Ovary (tissue), 9 donors: Measurements from ENCODE around the gene CD86. TPM values are rescaled to one million over a fixed set of nuclear protein-coding genes. Genes with fewer than 3 reads are reported as not detected.

Experiments used
- DNase-seq, 5 donors: peaks; one replicate each; pipeline ENCODE4 v3.0.0-alpha.2; 2019 to 2020
- H3K27ac ChIP-seq, 2 donors: fragments of 200-600 bp; one replicate each; pipeline versions ENCODE4 v1.5.1 to v1.8.0; 2019 to 2022
- H3K27me3 ChIP-seq: fragments of 200-600 bp; one replicate; pipeline ENCODE4 v1.8.0; 2022
- H3K36me3 ChIP-seq: fragments of 200-600 bp; sonication (generic); one replicate; pipeline ENCODE4 v1.5.1; 2019
- H3K4me1 ChIP-seq: one replicate; pipeline ENCODE4 v1.8.1; 2013; ENCODE audit warnings: mild to moderate bottlenecking, moderate library complexity; ENCODE audit not compliant: insufficient read depth
- H3K4me3 ChIP-seq: fragments of 200-600 bp; sonication (generic); one replicate; pipeline ENCODE4 v1.5.1; 2017
- H3K9me3 ChIP-seq, 2 donors: fragments of 200-600 bp in 1 of 2; sonication (generic) in 1 of 2; one replicate each; pipeline versions ENCODE4 v1.5.1 to v1.8.1; 2013 to 2019; ENCODE audit warnings: mild to moderate bottlenecking in 1 of 2, moderate library complexity in 1 of 2
- EP300 ChIP-seq: sonication (generic); formaldehyde crosslinking; IDR thresholded peaks from one replicate; pipeline ENCODE4 v1.6.1; 2017; ENCODE audit warnings: antibody characterized with exemption
- POLR2A ChIP-seq: fragments of 450-650 bp; IDR thresholded peaks from one replicate; pipeline ENCODE4 v1.6.1; 2017; ENCODE audit warnings: antibody characterized with exemption, mild to moderate bottlenecking, moderate library complexity
- WGBS, 3 donors: extraction: QIAGEN DNeasy Blood & Tissue Kit in 1 of 3; methylation state at CpG; one replicate each; pipeline versions ENCODE4 v1.1.5 to v1.1.7; 2013 to 2017; 5-methylcytosine and 5-hydroxymethylcytosine counted together
- intact Hi-C, 4 donors: fragments of 100-400 bp; cut with DNase I; formaldehyde crosslinking; loops; one replicate each; pipeline versions ENCODE4 v1.11.0 to v1.15.1; 2022 to 2023
- polyA plus RNA-seq, 2 donors: library from polyadenylated mRNA; stranded (reverse); fragments of 200-250 nt in 1 of 2; fragments of 350-450 nt in 1 of 2; fragmentation: Illumina TruSeq in 1 of 2; extraction: RNeasy Lipid Tissue Mini Kit (QIAGEN cat#74804) in 1 of 2; gene quantifications; one replicate each; pipeline ENCODE4 v1.2.3, GENCODE V29; 2013 to 2014
- total RNA-seq, 7 donors: library from RNA; depleted of rRNA in 2 of 7; stranded (reverse); fragments of >200 nt in 2 of 7; fragmentation: NEBNext Ultra II Directional in 3 of 7; extraction: Animal tissue kit (Norgen Biotek cat#: 25700) in 3 of 7; gene quantifications; one replicate each; pipeline versions ENCODE4 v1.1.0 to v1.2.4, GENCODE V29; 2016 to 2023
- TF ChIP-seq, protein P1 (sequence below), 3 donors: fragments of 450-650 bp in 2 of 3; fragments of 200-600 bp in 1 of 3; IDR thresholded peaks; one replicate each; pipeline versions ENCODE4 v1.5.1 to v1.8.0; 2016 to 2022; ENCODE audit warnings: antibody characterized with exemption in 3 of 3, mild to moderate bottlenecking in 1 of 3
- donor health status: DM: no; HTN: no; CAD: no; lungs with moderate emphysema.
- donor health status: DM: no; HTN: no; CAD: no.
- donor health status: Bipolar disorder and iron deficiency.
- donor health status: DM: yes; HTN: yes; CAD: no.
- donor health status: DM: no; HTN: no; CAD: no.
- donor health status: DM: yes; HTN: yes; CAD: no.

Gene CD86
- total and polyA plus RNA-seq, 9 donors, result 0.85 to 8.7 (median 3.5) TPM

DNA sequence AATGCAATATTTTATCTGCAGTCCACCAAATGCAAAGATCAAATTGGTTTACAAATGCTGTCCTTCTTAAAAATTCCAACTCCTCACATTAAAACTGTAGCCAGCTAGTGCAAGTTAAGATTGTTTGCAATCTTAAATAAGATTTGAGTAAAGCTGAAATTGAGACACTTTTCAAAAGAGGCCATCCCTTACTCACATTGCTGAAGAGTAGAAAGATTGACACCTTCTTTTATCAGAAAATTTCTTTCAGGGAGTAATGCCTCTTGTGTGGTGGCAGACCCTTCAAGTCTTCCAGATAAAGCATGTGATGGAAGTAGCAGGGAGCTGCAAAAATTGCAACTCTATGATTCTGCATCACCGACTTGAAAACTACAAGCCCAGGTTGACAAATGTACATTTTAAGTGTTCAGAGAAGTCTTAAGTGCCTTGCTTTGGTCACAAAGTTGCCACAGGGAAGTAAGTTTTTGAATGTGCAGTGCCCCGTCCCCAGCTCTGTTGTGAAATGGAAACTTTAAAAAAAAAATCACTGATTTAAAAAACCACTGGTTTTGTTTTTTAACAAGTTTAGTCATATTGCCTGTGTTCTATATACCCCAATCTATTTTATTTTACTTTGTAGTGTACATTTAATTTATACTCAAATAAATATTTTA, 12.6 kb downstream of the CD86 start:
- no peaks in the 10 kb centered on the region for H3K27me3 ChIP-seq
- no peak overlapping the region for H3K27ac ChIP-seq
- WGBS, 3 donors, result 72 to 86% (median 85%) methylated on average over 2 of the region's 2 CpGs
- no peaks in the 10 kb centered on the region for H3K36me3 ChIP-seq
- DNase-seq, result no peak
- no peaks in the 10 kb centered on the region for H3K9me3 ChIP-seq
- H3K4me3 ChIP-seq, result no peak overlapping the region
- intact Hi-C loops, result no loop called here
- TF ChIP-seq, protein P1, sequence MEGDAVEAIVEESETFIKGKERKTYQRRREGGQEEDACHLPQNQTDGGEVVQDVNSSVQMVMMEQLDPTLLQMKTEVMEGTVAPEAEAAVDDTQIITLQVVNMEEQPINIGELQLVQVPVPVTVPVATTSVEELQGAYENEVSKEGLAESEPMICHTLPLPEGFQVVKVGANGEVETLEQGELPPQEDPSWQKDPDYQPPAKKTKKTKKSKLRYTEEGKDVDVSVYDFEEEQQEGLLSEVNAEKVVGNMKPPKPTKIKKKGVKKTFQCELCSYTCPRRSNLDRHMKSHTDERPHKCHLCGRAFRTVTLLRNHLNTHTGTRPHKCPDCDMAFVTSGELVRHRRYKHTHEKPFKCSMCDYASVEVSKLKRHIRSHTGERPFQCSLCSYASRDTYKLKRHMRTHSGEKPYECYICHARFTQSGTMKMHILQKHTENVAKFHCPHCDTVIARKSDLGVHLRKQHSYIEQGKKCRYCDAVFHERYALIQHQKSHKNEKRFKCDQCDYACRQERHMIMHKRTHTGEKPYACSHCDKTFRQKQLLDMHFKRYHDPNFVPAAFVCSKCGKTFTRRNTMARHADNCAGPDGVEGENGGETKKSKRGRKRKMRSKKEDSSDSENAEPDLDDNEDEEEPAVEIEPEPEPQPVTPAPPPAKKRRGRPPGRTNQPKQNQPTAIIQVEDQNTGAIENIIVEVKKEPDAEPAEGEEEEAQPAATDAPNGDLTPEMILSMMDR (IDR thresholded peaks at IDR 0.05), result no peak
- no peak for TF ChIP-seq EP300
- no peak for TF ChIP-seq POLR2A
- no peaks in the 10 kb centered on the region for H3K4me1 ChIP-seq

DNA sequence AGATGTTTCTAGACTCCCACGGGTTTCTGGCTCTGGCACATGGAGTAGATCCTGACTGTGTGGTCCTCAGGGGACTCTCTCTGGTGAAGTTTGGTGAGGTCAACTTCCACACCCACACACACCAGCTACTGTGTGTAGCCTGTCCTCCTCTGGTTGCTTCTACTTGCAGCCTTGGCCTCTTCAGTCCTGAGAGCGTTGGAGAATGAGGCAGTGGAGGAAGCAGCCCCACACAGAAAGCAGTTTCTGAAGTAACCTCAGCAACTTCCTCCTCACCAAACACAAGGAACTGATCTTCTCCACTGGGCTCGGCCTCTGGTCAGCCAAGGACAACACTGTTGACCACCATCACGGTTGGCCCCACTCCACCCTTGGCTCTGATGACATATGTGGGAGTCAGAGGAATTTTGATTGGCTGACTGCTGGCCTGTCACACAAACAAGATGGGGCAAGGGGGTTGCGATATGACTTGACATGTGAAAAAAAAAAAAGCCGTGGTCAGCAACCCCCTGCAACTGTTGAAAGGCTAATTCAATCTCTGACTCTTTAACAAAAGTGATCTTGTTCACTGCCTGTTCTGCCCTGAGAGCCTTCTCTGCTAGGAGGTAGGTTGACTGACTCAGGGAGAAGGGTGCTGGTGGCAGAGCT, 19.6 kb downstream of the CD86 start:
- no peak overlapping the region for H3K4me3 ChIP-seq
- no peak overlapping the region for H3K27ac ChIP-seq
- DNase-seq, result no peak
- no peaks in the 10 kb centered on the region for H3K4me1 ChIP-seq
- 62 to 74% (median 64%) methylated on average over 6 of the region's 6 CpGs for WGBS, 3 donors
- no peaks in the 10 kb centered on the region for H3K36me3 ChIP-seq
- no peaks in the 10 kb centered on the region for H3K27me3 ChIP-seq
- intact Hi-C loops, result no loop called here
- no peak for TF ChIP-seq EP300
- TF ChIP-seq POLR2A, result no peak
- TF ChIP-seq, protein P1 (IDR thresholded peaks at IDR 0.05), result no peak
- no peaks in the 10 kb centered on the region for H3K9me3 ChIP-seq

- intact Hi-C loops, result no loop called here
- DNase-seq, result no peak
- Histone ChIP-seq H3K27me3 (no peaks in the 10 kb centered on the region), H3K36me3 (no peaks in the 10 kb centered on the region), H3K27ac (no peak overlapping the region), H3K4me3 (no peak overlapping the region), H3K4me1 (no peaks in the 10 kb centered on the region), H3K9me3 (no peaks in the 10 kb centered on the region)
- TF ChIP-seq, protein P1 (IDR thresholded peaks at IDR 0.05), result no peak
- TF ChIP-seq EP300 (no peak), POLR2A (no peak)
- WGBS, 3 donors, result 61 to 77% (median 74%) methylated on average over 4 of the region's 4 CpGs
These were observed 21.5 kb downstream of the CD86 start for GRCh38 chr3:122076491-122077292.

- DNase-seq, result no peak
- intact Hi-C loops, result no loop called here
- no peaks in the 10 kb centered on the region for H3K36me3 ChIP-seq
These were observed 22.4 kb downstream of the CD86 start for GRCh38 chr3:122077293-122078234.

More at GRCh38 chr3:122077293-122078234, 22.4 kb downstream of the CD86 start:
- Histone ChIP-seq H3K4me3 (no peak overlapping the region), H3K4me1 (no peaks in the 10 kb centered on the region), H3K9me3 (no peaks in the 10 kb centered on the region), H3K27ac (no peak overlapping the region), H3K27me3 (no peaks in the 10 kb centered on the region)
- no peak for TF ChIP-seq POLR2A
- TF ChIP-seq, protein P1 (IDR thresholded peaks at IDR 0.05), result no peak
- WGBS, 3 donors, result 62 to 74% (median 68%) methylated on average over 9 of the region's 9 CpGs
